Liver (tissue), 9 donors: ENCODE measurements around the gene KCNK18. TPM values are rescaled to one million over a fixed set of nuclear protein-coding genes. Genes with fewer than 3 reads are reported as not detected.

ENCODE experiments used
- DNase-seq: peaks from one replicate; pipeline ENCODE4 v3.0.0-alpha.2; 2017; ENCODE audit warnings: low spot score
- H3K27ac ChIP-seq, 2 donors: one replicate each; pipeline ENCODE4 v1.7.0; 2013; ENCODE audit warnings: inconsistent platforms in 2 of 2, low read length in 2 of 2, control low read depth in 1 of 2, low read depth in 1 of 2, mild to moderate bottlenecking in 1 of 2
- H3K27me3 ChIP-seq, 4 donors: one replicate each; pipeline versions ENCODE4 v1.6.1 to v1.7.0; 2013; ENCODE audit warnings: low read length in 3 of 4, inconsistent platforms in 1 of 4, mild to moderate bottlenecking in 1 of 4, moderate library complexity in 1 of 4; ENCODE audit not compliant: control insufficient read depth in 4 of 4, insufficient read depth in 4 of 4
- H3K36me3 ChIP-seq, 4 donors: one replicate each; pipeline versions ENCODE4 v1.6.1 to v1.7.0; 2013; ENCODE audit warnings: low read length in 3 of 4, mild to moderate bottlenecking in 3 of 4, low read depth in 1 of 4, moderate library complexity in 1 of 4; ENCODE audit not compliant: control insufficient read depth in 4 of 4, insufficient read depth in 3 of 4
- H3K4me1 ChIP-seq, 4 donors: one replicate each; pipeline versions ENCODE4 v1.6.1 to v1.7.0; 2013; ENCODE audit warnings: low read length in 3 of 4, mild to moderate bottlenecking in 3 of 4, moderate library complexity in 1 of 4; ENCODE audit not compliant: control insufficient read depth in 4 of 4, insufficient read depth in 4 of 4
- H3K4me3 ChIP-seq, 3 donors: one replicate each; pipeline versions ENCODE4 v1.6.1 to v1.7.0; 2013; ENCODE audit warnings: low read length in 3 of 3, control low read depth in 1 of 3, low read depth in 1 of 3, mild to moderate bottlenecking in 1 of 3
- H3K9ac ChIP-seq, 2 donors: one replicate each; pipeline ENCODE4 v1.7.0; 2013; ENCODE audit warnings: low read length in 2 of 2, mild to moderate bottlenecking in 2 of 2, moderate library complexity in 2 of 2, control low read depth in 1 of 2, low read depth in 1 of 2
- H3K9me3 ChIP-seq, 4 donors: one replicate each; pipeline versions ENCODE4 v1.6.1 to v1.7.0; 2013; ENCODE audit warnings: low read length in 3 of 4; ENCODE audit not compliant: control insufficient read depth in 4 of 4
- CTCF ChIP-seq: fragments of 150-350 bp; IDR thresholded peaks from 2 replicates; pipeline ENCODE4 v1.5.1; 2017; ENCODE audit warnings: improper control_type of control experiment, low read depth, low read length; ENCODE audit not compliant: missing input control
- EGR1 ChIP-seq, 2 donors: IDR thresholded peaks; 2 replicates each; pipeline ENCODE4 v1.6.1; 2016 to 2018; ENCODE audit warnings: antibody characterized with exemption in 2 of 2, low read depth in 2 of 2
- FOXA1 ChIP-seq: IDR thresholded peaks from 2 replicates; pipeline ENCODE4 v1.6.1; 2016; ENCODE audit warnings: antibody characterized with exemption
- FOXA2 ChIP-seq: IDR thresholded peaks from 2 replicates; pipeline ENCODE4 v1.6.1; 2016; ENCODE audit warnings: antibody characterized with exemption
- GABPA ChIP-seq, 2 donors: IDR thresholded peaks in 1 of 2; conservative IDR thresholded peaks in 1 of 2; 2 replicates each; pipeline ENCODE4 v1.6.1; 2016; ENCODE audit warnings: antibody characterized with exemption in 2 of 2, mild to moderate bottlenecking in 1 of 2, moderate library complexity in 1 of 2
- HNF4A ChIP-seq, 2 donors: conservative IDR thresholded peaks; 2 replicates each; pipeline ENCODE4 v1.6.1; 2016; ENCODE audit warnings: antibody characterized with exemption in 2 of 2, mild to moderate bottlenecking in 2 of 2
- HNF4G ChIP-seq: IDR thresholded peaks from 2 replicates; pipeline ENCODE4 v1.6.1; 2016; ENCODE audit warnings: antibody characterized with exemption
- MAX ChIP-seq: IDR thresholded peaks from 2 replicates; pipeline ENCODE4 v1.6.1; 2016; ENCODE audit warnings: antibody characterized with exemption
- RAD21 ChIP-seq, 2 donors: IDR thresholded peaks; 2 replicates each; pipeline ENCODE4 v1.6.1; 2016; ENCODE audit warnings: antibody characterized with exemption in 2 of 2, mild to moderate bottlenecking in 2 of 2
- RXRA ChIP-seq, 2 donors: IDR thresholded peaks; 2 replicates each; pipeline ENCODE4 v1.6.1; 2017 to 2018; ENCODE audit warnings: antibody characterized with exemption in 2 of 2, mild to moderate bottlenecking in 1 of 2
- SP1 ChIP-seq: IDR thresholded peaks from 2 replicates; pipeline ENCODE4 v1.6.1; 2018; ENCODE audit warnings: antibody characterized with exemption, mild to moderate bottlenecking
- YY1 ChIP-seq: IDR thresholded peaks from 2 replicates; pipeline ENCODE4 v1.6.1; 2016; ENCODE audit warnings: antibody characterized with exemption, mild to moderate bottlenecking
- ZBTB33 ChIP-seq: IDR thresholded peaks from 2 replicates; pipeline ENCODE4 v1.6.1; 2016; ENCODE audit warnings: antibody characterized with exemption
- WGBS: extraction: QIAGEN DNeasy Blood & Tissue Kit; methylation state at CpG from one replicate; pipeline ENCODE4 v1.1.7; 2013; 5-methylcytosine and 5-hydroxymethylcytosine counted together
- polyA plus RNA-seq, 2 donors: library from polyadenylated mRNA; stranded (reverse) in 1 of 2; unstranded in 1 of 2; fragments of 200-250 nt in 1 of 2; fragments of >200 nt in 1 of 2; fragmentation: Nextera tagmentation in 1 of 2; extraction: Ambion mirVana in 1 of 2; gene quantifications; one replicate each; pipeline versions ENCODE4 v1.2.1 to v1.2.3, GENCODE V29; 2013 to 2015
- total RNA-seq, 2 donors: library from RNA; depleted of rRNA; stranded (reverse); fragments of >200 nt; gene quantifications; one replicate each; pipeline ENCODE4 v1.2.3, GENCODE V29; 2014
- TF ChIP-seq, protein P1 (sequence below): IDR thresholded peaks from 2 replicates; pipeline ENCODE4 v1.6.1; 2016; ENCODE audit warnings: antibody characterized with exemption, mild to moderate bottlenecking
- donor health status: healthy.
- donor health status: healthy.
- donor health status: healthy.
- donor health status: healthy.
- donor health status: healthy.

The KCNK18 gene
- total and polyA plus RNA-seq, 4 donors, result not detected

DNA sequence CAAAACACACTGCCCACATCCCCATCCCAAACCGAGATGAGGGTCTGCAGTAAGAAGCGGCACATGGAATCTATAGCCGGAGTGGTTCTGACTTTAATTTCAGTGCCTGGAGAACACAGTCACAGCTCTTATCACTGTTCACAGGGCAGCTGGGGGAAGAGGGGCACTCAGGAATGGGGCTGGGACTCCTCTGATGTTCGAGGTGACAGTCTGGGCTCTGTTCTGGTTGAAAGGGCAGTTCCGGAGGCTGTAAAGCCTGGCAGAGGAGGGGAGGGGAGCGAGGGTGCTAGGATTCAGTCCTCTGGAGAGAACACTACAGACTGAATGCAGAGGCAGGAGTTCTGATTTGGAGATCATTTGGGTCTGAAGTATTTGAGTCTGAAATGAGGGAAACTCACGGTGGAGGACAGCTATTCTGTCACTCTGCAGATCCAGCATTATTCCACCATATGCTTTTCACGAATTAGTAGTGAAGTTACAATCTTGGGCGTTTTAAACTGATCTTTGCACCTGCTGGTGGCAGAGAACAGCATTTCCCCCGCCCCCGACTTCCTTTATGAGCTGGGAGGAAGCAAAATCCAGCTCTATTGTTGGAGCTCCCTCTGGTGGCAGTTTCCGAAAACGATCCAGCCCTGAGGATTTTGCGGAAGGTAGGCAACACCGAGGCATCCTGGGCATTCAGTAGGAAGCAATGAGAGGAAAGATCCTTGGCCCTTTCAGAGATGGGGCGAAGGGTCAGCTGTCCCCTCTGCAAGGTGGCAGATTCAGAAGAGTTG, 22.7 kb upstream of the KCNK18 start:
- Histone ChIP-seq H3K36me3 (no peaks in the 10 kb centered on the region), H3K4me1 (peaks cover 0 to 18% (median 12%) of the 10 kb centered on the region in 4 donors), H3K27me3 (peaks cover 0 to 14% (median 6%) of the 10 kb centered on the region in 4 donors), H3K4me3 (peak overlapping the region; percentile 45 to 60 (median 48)), H3K9me3 (no peaks in the 10 kb centered on the region), H3K27ac (no peak overlapping the region), H3K9ac (no peak overlapping the region)
- 10% methylated on average over 16 of the region's 16 CpGs for WGBS
- no peak for TF ChIP-seq GABPA (IDR thresholded peaks at IDR 0.05 in 1 of 2, conservative IDR thresholded peaks at IDR 0.05 in 1 of 2)
- TF ChIP-seq ZBTB33, result no peak
- no peak for TF ChIP-seq FOXA2
- TF ChIP-seq FOXA1, result no peak
- TF ChIP-seq, protein P1, sequence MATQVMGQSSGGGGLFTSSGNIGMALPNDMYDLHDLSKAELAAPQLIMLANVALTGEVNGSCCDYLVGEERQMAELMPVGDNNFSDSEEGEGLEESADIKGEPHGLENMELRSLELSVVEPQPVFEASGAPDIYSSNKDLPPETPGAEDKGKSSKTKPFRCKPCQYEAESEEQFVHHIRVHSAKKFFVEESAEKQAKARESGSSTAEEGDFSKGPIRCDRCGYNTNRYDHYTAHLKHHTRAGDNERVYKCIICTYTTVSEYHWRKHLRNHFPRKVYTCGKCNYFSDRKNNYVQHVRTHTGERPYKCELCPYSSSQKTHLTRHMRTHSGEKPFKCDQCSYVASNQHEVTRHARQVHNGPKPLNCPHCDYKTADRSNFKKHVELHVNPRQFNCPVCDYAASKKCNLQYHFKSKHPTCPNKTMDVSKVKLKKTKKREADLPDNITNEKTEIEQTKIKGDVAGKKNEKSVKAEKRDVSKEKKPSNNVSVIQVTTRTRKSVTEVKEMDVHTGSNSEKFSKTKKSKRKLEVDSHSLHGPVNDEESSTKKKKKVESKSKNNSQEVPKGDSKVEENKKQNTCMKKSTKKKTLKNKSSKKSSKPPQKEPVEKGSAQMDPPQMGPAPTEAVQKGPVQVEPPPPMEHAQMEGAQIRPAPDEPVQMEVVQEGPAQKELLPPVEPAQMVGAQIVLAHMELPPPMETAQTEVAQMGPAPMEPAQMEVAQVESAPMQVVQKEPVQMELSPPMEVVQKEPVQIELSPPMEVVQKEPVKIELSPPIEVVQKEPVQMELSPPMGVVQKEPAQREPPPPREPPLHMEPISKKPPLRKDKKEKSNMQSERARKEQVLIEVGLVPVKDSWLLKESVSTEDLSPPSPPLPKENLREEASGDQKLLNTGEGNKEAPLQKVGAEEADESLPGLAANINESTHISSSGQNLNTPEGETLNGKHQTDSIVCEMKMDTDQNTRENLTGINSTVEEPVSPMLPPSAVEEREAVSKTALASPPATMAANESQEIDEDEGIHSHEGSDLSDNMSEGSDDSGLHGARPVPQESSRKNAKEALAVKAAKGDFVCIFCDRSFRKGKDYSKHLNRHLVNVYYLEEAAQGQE, result no peak
- TF ChIP-seq MAX, result peak; percentile 33
- no peak for TF ChIP-seq HNF4G
- TF ChIP-seq RAD21 (IDR thresholded peaks at IDR 0.05), result peak; percentile 89 to 91
- TF ChIP-seq YY1, result no peak
- peak; percentile 89 for TF ChIP-seq CTCF
- TF ChIP-seq SP1, result peak; percentile 42
- peak in 1 of 2 donors; percentile 43 for TF ChIP-seq RXRA (IDR thresholded peaks at IDR 0.05)
- peak; percentile 60 to 81 for TF ChIP-seq EGR1 (IDR thresholded peaks at IDR 0.05; ENCODE audit: low read depth in 2 of 2)
- TF ChIP-seq HNF4A (conservative IDR thresholded peaks at IDR 0.05), result peak; percentile 56 to 60
- peak; percentile 75 for DNase-seq
